Measurements from ENCODE around the gene OST4.

Gene OST4

DNA sequence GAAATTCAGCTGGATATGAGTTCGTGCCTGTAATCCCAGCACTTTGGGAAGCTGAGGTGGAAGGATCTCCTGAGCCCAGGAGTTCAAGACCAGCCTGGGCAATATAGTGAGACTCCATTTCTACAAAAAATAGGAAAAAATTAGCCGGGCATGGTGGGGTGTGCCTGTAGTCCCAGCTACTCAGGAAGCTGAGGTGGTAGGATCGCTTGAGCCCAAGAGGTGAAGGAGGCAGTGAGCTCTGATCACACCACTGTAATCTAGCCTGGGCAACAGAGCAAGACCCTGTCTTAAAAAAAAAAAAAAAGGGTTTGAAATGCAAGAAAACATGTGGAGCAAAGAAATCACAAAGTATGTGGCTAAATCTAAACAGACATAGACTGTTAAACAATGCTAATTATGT is 37.6 kb upstream of the OST4 start:
- no peak for TF ChIP-seq TCF12 (IDR thresholded peaks at IDR 0.05; ENCODE audit: low read depth)
- TF ChIP-seq, protein P1, sequence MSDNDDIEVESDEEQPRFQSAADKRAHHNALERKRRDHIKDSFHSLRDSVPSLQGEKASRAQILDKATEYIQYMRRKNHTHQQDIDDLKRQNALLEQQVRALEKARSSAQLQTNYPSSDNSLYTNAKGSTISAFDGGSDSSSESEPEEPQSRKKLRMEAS (IDR thresholded peaks at IDR 0.05), result no peak
- TF ChIP-seq, protein P2, sequence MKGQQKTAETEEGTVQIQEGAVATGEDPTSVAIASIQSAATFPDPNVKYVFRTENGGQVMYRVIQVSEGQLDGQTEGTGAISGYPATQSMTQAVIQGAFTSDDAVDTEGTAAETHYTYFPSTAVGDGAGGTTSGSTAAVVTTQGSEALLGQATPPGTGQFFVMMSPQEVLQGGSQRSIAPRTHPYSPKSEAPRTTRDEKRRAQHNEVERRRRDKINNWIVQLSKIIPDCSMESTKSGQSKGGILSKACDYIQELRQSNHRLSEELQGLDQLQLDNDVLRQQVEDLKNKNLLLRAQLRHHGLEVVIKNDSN (IDR thresholded peaks at IDR 0.05), result no peak
- TF ChIP-seq TAF1 (IDR thresholded peaks at IDR 0.05; ENCODE audit: low read depth), result no peak
- no peak for TF ChIP-seq RAD21 (IDR thresholded peaks at IDR 0.05; ENCODE audit: low read depth)
- TF ChIP-seq CEBPB (IDR thresholded peaks at IDR 0.05), result no peak

DNA sequence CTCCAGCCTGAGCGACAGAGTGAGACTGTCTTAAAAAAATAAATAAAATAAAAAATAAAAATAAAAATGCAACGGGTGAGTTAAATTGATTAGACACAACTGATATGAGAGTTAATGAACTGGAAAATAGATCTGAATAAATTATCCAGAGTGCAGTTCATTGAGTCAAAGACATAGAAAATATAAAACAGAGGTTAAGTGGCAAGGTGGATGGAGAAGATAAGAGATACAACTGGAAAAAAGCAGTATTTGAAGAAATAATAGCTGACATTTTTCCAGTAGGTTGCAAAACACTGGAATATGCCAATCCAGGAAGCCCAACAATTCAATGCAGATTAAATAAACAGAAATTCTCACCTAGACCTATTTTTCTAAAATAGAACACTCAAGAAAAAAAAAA is 36.8 kb upstream of the OST4 start:
- TF ChIP-seq CEBPB (IDR thresholded peaks at IDR 0.05), result no peak
- no peak for TF ChIP-seq YY1 (IDR thresholded peaks at IDR 0.05; ENCODE audit: low read depth)
- no peak for TF ChIP-seq TAF1 (IDR thresholded peaks at IDR 0.05; ENCODE audit: low read depth)
- no peak for TF ChIP-seq TEAD4 (IDR thresholded peaks at IDR 0.05)
- no peak for TF ChIP-seq TCF12 (IDR thresholded peaks at IDR 0.05; ENCODE audit: low read depth)
- TF ChIP-seq, protein P2 (IDR thresholded peaks at IDR 0.05), result no peak
- no peak for TF ChIP-seq EGR1 (IDR thresholded peaks at IDR 0.05)
- TF ChIP-seq FOXM1 (IDR thresholded peaks at IDR 0.05; ENCODE audit: borderline replicate concordance, low read depth), result no peak
- TF ChIP-seq CREB1 (IDR thresholded peaks at IDR 0.05; ENCODE audit: low read depth), result no peak
- no peak for TF ChIP-seq RAD21 (IDR thresholded peaks at IDR 0.05; ENCODE audit: low read depth)
- no peak for TF ChIP-seq NFIC (IDR thresholded peaks at IDR 0.05)
- TF ChIP-seq ZBTB7A (IDR thresholded peaks at IDR 0.05; ENCODE audit: low read depth), result no peak
- TF ChIP-seq, protein P1 (IDR thresholded peaks at IDR 0.05), result no peak
- TF ChIP-seq, protein P3, sequence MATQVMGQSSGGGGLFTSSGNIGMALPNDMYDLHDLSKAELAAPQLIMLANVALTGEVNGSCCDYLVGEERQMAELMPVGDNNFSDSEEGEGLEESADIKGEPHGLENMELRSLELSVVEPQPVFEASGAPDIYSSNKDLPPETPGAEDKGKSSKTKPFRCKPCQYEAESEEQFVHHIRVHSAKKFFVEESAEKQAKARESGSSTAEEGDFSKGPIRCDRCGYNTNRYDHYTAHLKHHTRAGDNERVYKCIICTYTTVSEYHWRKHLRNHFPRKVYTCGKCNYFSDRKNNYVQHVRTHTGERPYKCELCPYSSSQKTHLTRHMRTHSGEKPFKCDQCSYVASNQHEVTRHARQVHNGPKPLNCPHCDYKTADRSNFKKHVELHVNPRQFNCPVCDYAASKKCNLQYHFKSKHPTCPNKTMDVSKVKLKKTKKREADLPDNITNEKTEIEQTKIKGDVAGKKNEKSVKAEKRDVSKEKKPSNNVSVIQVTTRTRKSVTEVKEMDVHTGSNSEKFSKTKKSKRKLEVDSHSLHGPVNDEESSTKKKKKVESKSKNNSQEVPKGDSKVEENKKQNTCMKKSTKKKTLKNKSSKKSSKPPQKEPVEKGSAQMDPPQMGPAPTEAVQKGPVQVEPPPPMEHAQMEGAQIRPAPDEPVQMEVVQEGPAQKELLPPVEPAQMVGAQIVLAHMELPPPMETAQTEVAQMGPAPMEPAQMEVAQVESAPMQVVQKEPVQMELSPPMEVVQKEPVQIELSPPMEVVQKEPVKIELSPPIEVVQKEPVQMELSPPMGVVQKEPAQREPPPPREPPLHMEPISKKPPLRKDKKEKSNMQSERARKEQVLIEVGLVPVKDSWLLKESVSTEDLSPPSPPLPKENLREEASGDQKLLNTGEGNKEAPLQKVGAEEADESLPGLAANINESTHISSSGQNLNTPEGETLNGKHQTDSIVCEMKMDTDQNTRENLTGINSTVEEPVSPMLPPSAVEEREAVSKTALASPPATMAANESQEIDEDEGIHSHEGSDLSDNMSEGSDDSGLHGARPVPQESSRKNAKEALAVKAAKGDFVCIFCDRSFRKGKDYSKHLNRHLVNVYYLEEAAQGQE (IDR thresholded peaks at IDR 0.05; ENCODE audit: low read depth), result no peak
- TF ChIP-seq EP300 (IDR thresholded peaks at IDR 0.05; ENCODE audit: borderline replicate concordance), result no peak

DNA sequence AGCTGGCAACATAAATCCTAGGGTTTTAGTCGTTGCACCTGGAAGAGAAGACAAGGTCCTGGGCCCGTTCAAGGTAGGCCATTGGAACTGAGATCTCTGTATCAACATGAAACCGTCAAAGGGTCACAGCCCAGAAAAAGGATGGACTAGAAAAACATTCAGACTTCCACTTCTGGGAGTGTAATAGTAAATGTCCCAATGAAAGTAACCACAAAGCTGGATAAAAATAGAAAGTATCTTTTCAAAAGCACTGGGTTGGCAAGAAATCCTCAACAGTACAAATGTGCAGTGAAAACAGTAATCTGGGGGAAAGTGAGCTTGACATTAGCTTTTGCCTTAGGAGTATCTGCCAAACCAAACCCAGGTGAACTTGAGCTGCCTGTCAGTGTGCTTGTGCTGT is 34.5 kb upstream of the OST4 start:
- TF ChIP-seq RAD21 (IDR thresholded peaks at IDR 0.05; ENCODE audit: low read depth), result no peak

DNA sequence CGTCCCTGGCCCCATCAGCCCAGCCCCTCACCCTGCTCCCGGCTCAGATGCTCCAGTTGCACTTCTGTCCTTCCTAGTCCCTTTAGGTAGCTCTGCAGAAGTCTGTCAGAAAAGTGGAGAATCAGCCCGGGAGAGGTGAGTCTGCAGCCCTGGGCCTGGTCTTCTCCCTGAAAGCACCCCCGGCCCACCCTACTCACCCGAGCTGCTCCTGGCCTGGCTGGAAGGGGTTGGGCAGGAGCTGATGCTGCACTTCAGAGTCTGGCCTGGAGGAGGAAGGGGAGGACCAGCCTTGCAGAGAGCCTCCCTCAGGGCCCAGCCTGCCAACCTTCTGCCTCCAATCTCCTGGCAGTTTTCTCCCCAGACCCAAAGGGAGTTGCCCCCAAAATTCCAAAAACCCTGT is 30.9 kb upstream of the OST4 start:
- TF ChIP-seq, protein P1 (IDR thresholded peaks at IDR 0.05), result no peak
- TF ChIP-seq, protein P3 (IDR thresholded peaks at IDR 0.05; ENCODE audit: low read depth), result no peak

DNA sequence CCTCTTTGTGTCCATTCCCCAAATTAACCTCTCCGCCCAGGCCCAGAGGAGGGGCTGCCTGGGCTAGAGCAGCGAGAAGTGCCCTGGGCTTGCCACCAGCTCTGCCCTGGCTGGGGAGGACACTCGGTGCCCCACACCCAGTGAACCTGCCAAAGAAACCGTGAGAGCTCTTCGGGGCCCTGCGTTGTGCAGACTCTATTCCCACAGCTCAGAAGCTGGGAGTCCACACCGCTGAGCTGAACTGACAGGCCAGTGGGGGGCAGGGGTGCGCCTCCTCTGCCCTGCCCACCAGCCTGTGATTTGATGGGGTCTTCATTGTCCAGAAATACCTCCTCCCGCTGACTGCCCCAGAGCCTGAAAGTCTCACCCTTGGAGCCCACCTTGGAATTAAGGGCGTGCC is 28.6 kb upstream of the OST4 start:
- TF ChIP-seq TEAD4 (IDR thresholded peaks at IDR 0.05) (no peak), TAF1 (IDR thresholded peaks at IDR 0.05; ENCODE audit: low read depth) (no peak), FOXM1 (IDR thresholded peaks at IDR 0.05; ENCODE audit: borderline replicate concordance, low read depth) (no peak), ZBTB7A (IDR thresholded peaks at IDR 0.05; ENCODE audit: low read depth) (no peak), TCF12 (IDR thresholded peaks at IDR 0.05; ENCODE audit: low read depth) (no peak), NFIC (IDR thresholded peaks at IDR 0.05) (no peak), EP300 (IDR thresholded peaks at IDR 0.05; ENCODE audit: borderline replicate concordance) (no peak), RAD21 (IDR thresholded peaks at IDR 0.05; ENCODE audit: low read depth) (no peak), YY1 (IDR thresholded peaks at IDR 0.05; ENCODE audit: low read depth) (no peak), EGR1 (IDR thresholded peaks at IDR 0.05) (no peak)
- TF ChIP-seq, protein P3 (IDR thresholded peaks at IDR 0.05; ENCODE audit: low read depth), result no peak
- TF ChIP-seq, protein P2 (IDR thresholded peaks at IDR 0.05), result no peak
- TF ChIP-seq, protein P1 (IDR thresholded peaks at IDR 0.05), result no peak
